ENCODE results near the gene SLC17A2.

GRCh38 chr6:25898289-25898977 is 32.1 kb downstream of the SLC17A2 start:
- TF ChIP-seq POLR2A (IDR thresholded peaks at IDR 0.05) (no peak), CTCF (IDR thresholded peaks at IDR 0.05) (no peak)
